GM13977 (cell line): ENCODE results near the gene ZDHHC14.

ENCODE experiments used
- DNase-seq: peaks from one replicate; pipeline ENCODE4 v3.0.0; 2012; ENCODE audit warnings: low spot score
- CTCF ChIP-seq: IDR thresholded peaks from 2 replicates; pipeline ENCODE4 v1.5.1; 2012; ENCODE audit warnings: mild to moderate bottlenecking, control low read depth; ENCODE audit not compliant: insufficient read depth; ENCODE audit errors: extremely low read depth, missing control alignments
- in situ Hi-C: fragments of 300-500 bp; cut with MboI; formaldehyde crosslinking; loops from one replicate; pipeline ENCODE4 v1.12.0; 2022; ENCODE audit warnings: low sequenced_read_pairs, low pct_unique_long_range_greater_than_20kb, mixed read lengths, inconsistent platforms; ENCODE audit not compliant: unreplicated experiment

Gene ZDHHC14

GRCh38 chr6:157723376-157723775 is 342.4 kb downstream of the ZDHHC14 start:
- no peak for TF ChIP-seq CTCF
- in situ Hi-C loops: no loop called here
- DNase-seq: no peak

- TF ChIP-seq CTCF: no peak
- DNase-seq: no peak
- in situ Hi-C loops: no loop called here
Measured at GRCh38 chr6:157724138-157724820, 343.3 kb downstream of the ZDHHC14 start.

GRCh38 chr6:157724960-157725741 is 344.2 kb downstream of the ZDHHC14 start:
- in situ Hi-C loops: no loop called here
- TF ChIP-seq CTCF: no peak

GRCh38 chr6:157725836-157726235 is 344.8 kb downstream of the ZDHHC14 start:
- in situ Hi-C loops: no loop called here
- DNase-seq: no peak
- TF ChIP-seq CTCF: no peak

More at GRCh38 chr6:157724960-157725741, 344.2 kb downstream of the ZDHHC14 start:
- DNase-seq: no peak

- no peak for DNase-seq
- no peak for TF ChIP-seq CTCF
- in situ Hi-C loops: no loop called here
Measured at GRCh38 chr6:157726892-157727628, 346.1 kb downstream of the ZDHHC14 start.
